Measurements from ENCODE around the gene VWA3A.
"Not testable (repeated sequence)": the region's sequence is repeated elsewhere in the genome, so short reads cannot be mapped to it uniquely, and the experiment has no call there.

VWA3A gene

DNA sequence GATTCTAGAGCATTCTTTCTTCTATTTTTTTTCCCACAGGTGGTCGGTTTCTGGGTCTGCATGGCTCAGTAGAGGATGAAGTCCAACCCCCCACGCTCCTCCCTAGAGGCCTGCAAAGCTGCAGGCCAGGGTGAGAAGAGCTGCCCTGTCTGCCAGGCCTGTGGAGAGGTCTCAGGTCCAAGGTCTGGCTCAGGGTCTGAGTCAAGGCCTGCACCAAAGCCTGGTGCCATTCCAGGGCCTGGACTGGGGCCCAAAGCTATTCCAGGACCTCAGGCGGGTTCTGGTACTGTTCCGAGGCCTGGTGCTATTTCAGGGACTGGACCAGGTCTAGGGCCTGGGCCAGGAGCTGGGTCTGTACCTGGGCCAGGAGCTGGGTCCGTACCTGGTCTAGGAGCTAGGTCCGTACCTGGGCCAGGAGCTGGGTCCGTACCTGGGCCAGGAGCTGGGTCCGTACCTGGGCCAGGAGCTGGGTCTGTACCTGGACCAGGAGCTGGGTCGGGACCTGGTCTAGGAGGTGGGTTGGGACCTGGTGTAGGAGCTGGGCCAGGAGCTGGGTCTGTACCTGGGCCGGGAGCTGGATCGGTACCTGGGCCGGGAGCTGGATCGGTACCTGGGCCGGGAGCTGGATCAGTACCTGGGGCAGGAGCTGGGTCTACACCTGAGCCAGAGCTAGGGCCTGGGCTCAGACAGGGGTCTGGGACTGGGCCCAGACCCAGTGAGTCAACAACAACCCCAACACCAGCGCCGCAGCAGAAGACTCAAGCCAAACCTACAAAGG lies 73.4 kb downstream of the VWA3A start:
- no peak for DNase-seq
- in situ Hi-C loops (cut with HindIII; ENCODE audit: low pct_ligation_motif_present, low pct_unique_long_range_greater_than_20kb, low sequenced_read_pairs): no loop called here

DNA sequence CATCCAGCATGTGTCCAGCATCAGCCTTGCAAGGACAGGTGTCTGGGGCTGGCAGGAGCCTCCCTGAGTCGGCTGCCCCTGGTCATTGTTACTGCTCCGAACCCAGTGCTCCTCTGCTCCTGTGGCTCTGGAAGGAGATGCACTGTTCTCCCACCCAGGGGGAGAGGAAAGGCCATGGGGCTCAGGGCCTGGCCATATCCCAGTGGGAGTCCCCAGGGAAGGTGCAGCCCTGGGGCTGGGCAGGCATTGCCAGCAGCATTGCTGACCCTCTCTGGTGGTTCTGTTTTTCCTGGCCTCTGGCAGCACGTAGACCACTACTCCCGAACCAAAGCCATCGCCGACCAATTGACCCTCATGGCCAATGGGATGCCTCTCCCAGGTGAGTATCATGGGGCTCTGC lies 79.6 kb downstream of the VWA3A start:
- DNase-seq: no peak
- in situ Hi-C loops (cut with HindIII; ENCODE audit: low pct_ligation_motif_present, low pct_unique_long_range_greater_than_20kb, low sequenced_read_pairs): no loop called here

DNA sequence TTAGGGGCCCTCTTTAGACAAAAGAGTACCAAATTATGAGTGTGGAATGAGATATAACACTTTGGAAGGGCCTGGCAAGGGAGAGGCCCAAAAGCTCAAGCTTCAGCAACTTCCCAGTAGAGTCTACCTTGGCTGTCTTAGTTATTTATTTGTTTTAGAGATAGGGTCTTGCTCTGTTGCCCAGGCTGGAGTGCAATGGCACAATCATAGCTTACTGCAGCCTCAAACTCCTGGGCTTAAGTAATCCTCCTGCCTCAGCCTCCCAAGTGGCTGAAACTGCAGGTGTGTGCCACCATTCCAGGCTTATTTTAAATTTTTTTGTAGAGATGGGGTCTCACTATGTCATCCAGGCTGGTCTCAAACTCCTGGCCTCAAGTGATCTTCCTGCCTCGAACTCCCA lies 80.3 kb downstream of the VWA3A start:
- in situ Hi-C loops (cut with HindIII; ENCODE audit: low pct_ligation_motif_present, low pct_unique_long_range_greater_than_20kb, low sequenced_read_pairs); DNase-seq: not testable (repeated sequence)

DNA sequence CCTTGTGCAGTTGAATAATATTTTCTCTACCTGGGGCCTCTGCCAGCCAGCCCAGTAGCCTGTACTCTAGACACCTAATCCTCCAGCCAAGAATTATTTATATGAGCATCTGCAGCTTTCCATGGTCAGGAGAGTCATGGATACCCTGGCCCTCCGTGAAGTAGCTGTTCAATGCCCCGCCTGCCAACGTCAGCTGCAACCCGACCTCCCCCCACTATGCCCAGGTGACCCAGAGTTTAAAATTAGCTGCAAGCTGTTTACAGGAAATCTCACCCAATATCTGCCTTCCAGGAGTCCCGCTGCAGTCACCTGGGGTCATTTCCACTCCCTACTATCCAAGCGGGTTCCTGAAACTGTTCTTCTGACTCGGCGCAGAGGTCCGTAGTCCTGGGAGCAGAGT lies 82.3 kb downstream of the VWA3A start:
- in situ Hi-C loops (cut with HindIII; ENCODE audit: low pct_ligation_motif_present, low pct_unique_long_range_greater_than_20kb, low sequenced_read_pairs): loop anchor here (25.0 kb wide), 2 partner anchors 87 to 162 kb away; partner anchors contain the start of genes MOSMO, PDZD9 and VWA3A
- DNase-seq: no peak

DNA sequence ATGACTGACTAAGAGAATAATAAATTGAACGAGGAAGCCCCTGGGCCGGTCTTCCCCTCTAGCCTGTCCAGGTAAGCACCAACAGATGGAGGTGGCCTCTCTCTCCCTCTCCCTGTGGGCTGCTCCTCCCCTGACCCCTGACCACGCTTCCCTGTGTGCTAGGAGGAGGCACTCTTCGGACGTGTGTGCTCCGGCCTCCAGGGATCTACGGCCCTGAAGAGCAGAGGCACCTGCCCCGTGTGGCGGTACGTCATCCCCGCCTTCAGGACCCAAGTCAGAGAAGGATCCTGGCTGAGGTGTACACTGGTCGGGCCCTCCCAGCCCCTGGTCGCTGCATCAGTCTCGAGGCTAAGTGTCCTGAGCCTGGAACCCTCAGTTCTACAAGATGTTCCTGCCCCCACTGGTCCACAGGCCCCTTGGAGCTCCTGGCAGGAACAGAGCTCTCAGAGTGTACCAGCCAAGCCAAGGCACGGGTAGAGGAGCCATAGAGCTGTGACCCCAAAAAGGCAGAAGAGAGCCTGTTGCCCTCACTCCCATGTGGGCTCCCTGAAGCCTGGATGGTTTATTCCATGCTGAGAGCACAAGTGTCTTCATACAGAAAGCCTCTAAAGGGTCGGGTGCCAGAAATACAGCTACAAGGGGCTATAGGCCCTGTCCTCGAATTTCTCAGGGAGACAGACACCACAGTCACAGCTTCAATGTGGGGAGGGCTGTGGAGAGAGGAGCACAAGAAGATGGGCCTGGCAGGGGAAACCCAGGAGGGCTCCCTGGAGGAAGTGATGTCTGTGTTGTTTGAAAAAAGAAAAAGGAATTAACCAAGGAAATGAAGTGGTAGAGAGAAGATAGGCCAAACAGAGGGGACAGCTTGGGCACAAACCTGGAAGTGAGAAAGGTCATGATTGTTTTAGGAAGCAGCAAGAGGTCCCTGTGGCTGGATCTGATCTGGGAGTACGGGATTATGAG lies 85.9 kb downstream of the VWA3A start:
- in situ Hi-C loops (cut with HindIII; ENCODE audit: low pct_ligation_motif_present, low pct_unique_long_range_greater_than_20kb, low sequenced_read_pairs): loop anchor here (25.0 kb wide), 2 partner anchors 91 to 166 kb away; partner anchors contain the start of genes MOSMO, PDZD9 and VWA3A
- DNase-seq: no peak

DNA sequence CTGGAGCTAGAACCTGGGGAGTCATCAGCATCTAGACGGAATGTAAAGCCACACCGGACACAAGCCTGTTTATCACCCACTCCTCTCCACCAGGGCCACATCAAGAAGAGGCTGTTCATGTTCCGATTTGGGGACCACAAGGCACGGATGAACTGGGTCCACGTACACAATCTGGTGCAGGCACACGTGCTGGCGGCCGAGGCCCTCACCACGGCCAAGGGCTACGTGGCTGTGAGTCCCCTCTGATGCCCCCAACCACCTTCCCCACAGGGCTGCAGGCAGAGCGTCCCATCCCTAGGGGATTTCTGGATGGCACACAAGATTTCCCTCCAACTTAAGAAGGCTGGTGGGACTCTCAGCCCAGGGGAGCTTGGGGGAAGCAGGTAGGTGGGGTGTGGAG lies 89.1 kb downstream of the VWA3A start:
- in situ Hi-C loops (cut with HindIII; ENCODE audit: low pct_ligation_motif_present, low pct_unique_long_range_greater_than_20kb, low sequenced_read_pairs): loop anchor here (25.0 kb wide), 2 partner anchors 94 to 169 kb away; partner anchors contain the start of genes MOSMO, PDZD9 and VWA3A
- no peak for DNase-seq

DNA sequence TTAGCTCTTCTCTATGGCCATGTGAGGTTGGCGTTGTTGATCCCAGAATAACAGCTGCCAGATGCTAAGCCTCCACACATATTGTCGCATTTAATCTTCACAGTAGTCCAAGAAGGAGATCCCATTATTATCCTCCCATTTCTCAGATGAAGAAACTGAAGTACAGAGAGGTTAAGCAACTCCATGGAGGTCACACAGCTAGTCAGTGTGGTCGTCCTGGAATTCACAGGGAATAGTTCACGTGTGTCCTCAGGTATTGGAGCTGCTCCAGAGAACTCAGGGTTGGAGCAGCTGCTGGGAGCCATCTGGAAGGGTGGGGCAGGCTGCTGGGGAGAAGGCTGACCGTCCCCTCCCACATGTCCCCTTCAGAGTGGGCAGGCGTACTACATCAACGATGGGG lies 89.5 kb downstream of the VWA3A start:
- in situ Hi-C loops (cut with HindIII; ENCODE audit: low pct_ligation_motif_present, low pct_unique_long_range_greater_than_20kb, low sequenced_read_pairs): loop anchor here (25.0 kb wide), 2 partner anchors 95 to 170 kb away; partner anchors contain the start of genes MOSMO, PDZD9 and VWA3A
- DNase-seq: no peak

DNA sequence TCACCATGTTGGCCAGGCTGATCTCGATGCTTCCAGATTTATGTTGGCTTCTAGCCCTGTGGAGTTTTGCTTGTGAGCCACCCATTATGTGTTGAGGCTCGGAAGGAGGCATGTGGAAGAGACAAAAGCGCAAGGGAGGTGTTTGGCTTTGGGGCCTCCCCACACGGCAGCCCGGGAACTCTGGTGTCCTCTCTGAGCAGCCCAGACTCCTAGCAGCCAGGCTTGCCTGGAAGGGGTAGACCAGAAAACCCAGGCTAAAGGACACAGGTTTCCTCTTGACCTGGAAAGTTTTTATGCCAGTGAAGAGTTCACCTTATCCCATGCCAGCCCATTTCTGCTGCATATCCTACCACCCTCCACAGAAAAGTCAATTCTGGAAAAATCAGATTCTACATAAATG lies 91.0 kb downstream of the VWA3A start:
- in situ Hi-C loops (cut with HindIII; ENCODE audit: low pct_ligation_motif_present, low pct_unique_long_range_greater_than_20kb, low sequenced_read_pairs): loop anchor here (25.0 kb wide), 2 partner anchors 96 to 171 kb away; partner anchors contain the start of genes MOSMO, PDZD9 and VWA3A
- no peak for DNase-seq

DNA sequence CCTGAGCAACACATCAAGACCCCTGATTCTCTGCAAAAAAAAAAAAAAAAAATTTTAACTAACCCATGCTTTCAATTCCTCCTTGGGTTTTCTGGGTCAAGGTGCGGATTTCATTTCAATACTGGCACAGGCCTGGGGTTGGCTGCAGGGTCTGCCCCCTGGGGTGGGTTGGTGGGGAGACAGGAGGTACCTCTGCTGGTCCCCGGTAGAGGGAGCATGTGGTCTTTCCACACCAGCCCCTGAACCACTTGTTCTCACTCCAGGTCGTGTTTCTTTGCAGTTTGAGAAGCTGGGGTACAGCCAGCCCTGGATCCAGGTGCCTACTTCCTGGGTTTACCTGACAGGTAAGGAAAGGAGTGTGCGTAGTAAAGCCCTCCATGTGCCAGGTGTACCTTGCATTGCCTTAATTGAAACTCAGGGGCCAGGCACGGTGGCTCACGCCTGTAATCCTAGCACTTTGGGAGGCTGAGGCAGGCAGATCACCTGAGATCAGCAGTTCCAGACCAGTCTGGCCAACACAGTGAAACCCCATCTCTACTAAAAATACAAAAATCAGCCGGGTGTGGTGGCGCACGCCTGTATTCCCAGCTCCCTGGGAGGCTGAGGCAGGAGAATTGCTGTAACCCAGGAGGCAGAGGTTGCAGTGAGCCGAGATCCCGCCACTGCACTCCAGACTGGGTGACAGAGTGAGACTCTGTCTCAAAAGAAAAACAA lies 91.7 kb downstream of the VWA3A start:
- DNase-seq: no peak
- in situ Hi-C loops (cut with HindIII; ENCODE audit: low pct_ligation_motif_present, low pct_unique_long_range_greater_than_20kb, low sequenced_read_pairs): loop anchor here (25.0 kb wide), 2 partner anchors 97 to 172 kb away; partner anchors contain the start of genes MOSMO, PDZD9 and VWA3A

DNA sequence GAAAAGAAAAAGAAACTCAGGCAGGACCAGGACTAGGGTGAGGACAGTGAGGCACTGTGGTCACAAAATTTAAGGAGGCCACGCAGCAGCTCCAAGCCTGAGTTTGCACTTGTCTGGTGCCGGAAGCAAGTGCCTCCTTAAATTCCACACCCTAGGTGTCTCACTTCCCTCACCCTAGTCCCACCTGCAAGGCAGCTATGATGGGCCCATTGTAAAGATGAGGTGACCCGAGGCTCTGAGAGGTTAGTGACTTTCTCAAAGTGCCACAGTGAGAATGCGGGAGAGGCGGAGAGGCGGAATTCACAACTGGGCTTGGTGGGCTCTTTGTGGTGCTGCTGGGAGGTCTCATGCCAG lies 92.3 kb downstream of the VWA3A start:
- in situ Hi-C loops (cut with HindIII; ENCODE audit: low pct_ligation_motif_present, low pct_unique_long_range_greater_than_20kb, low sequenced_read_pairs): loop anchor here (25.0 kb wide), 2 partner anchors 97 to 172 kb away; partner anchors contain the start of genes MOSMO, PDZD9 and VWA3A
- no peak for DNase-seq

DNA sequence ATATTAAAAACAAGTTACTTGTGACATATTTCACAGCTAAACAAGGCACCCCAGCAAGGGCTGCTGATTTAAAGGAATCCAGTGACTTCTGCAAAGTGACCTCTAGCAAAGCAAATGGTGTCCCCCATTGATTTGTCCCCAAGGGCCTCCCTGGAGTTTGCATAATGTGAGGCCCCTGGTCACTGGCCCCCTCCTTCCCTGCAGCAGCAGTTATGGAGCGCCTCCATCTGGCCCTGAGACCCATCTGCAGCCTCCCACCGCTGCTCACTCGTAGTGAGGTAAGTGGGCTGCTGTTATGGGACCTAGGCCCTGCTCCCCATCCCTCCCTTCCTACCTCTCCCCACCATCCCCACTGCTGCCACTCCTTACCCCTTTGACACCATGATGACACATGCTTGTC lies 94.2 kb downstream of the VWA3A start:
- in situ Hi-C loops (cut with HindIII; ENCODE audit: low pct_ligation_motif_present, low pct_unique_long_range_greater_than_20kb, low sequenced_read_pairs): loop anchor here (25.0 kb wide), 2 partner anchors 99 to 174 kb away; partner anchors contain the start of genes MOSMO, PDZD9 and VWA3A

DNA sequence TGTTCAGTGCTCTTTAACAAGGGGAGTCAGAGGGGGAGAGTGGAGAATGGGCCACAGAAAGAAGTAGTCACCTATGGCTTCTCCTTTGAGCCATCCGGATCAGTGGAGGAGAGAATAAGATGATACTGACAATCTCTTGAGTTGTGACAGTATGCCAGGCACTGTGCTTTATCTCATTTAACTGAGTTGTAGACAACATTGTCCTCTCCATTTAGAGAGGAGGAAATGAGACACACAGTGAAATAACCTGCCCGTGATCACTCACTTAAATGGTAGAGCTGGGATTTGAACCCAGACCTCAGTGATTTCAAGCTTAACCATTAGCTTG lies 95.9 kb downstream of the VWA3A start:
- no peak for DNase-seq
- in situ Hi-C loops (cut with HindIII; ENCODE audit: low pct_ligation_motif_present, low pct_unique_long_range_greater_than_20kb, low sequenced_read_pairs): loop anchor here (25.0 kb wide), 2 partner anchors 101 to 176 kb away; partner anchors contain the start of genes MOSMO, PDZD9 and VWA3A

More for the DNA sequence above, 94.2 kb downstream of the VWA3A start:
- DNase-seq: no peak

DNA sequence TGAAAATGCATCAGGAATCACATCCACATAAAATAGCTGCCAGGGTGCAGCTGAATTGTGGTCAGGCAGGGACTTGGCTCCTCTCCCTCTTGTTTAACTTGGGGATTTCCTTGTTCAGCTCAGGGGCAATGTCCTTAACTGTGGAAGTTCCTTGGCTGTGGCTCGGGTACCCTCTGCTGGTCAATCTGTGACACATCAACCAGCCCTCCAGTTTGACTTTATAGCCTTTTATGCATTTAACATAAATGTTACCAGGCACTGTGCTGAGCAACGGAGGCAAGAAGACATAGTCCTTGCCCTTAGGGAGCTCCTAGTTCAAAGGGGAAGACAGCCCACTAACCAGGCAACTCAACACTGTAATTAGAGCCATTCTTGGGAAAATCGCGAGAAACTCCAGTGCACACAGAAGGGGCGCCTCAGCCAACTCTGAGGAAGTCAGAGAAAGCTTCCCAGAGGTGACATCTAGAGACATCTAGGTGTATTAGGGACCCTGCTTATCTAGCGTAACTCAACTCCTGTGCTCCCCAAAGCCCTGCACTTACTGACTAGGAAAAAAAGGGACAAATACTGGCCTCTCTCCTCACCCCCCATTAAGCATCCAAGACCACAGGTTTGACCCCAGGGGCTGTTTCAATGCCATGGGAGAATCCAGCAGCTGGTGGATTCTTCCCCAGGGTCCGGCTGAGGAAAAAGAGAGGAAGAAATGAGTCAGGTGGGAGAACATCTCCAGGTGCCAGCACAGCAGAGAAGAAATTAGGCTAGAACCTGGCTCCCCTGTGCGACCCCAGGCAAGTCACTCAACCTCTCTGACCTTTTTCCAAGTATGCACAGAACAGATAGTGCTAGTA lies 96.5 kb downstream of the VWA3A start:
- DNase-seq: peak; percentile 96
- in situ Hi-C loops (cut with HindIII; ENCODE audit: low pct_ligation_motif_present, low pct_unique_long_range_greater_than_20kb, low sequenced_read_pairs): loop anchor here (25.0 kb wide), 2 partner anchors 102 to 177 kb away; partner anchors contain the start of genes MOSMO, PDZD9 and VWA3A

DNA sequence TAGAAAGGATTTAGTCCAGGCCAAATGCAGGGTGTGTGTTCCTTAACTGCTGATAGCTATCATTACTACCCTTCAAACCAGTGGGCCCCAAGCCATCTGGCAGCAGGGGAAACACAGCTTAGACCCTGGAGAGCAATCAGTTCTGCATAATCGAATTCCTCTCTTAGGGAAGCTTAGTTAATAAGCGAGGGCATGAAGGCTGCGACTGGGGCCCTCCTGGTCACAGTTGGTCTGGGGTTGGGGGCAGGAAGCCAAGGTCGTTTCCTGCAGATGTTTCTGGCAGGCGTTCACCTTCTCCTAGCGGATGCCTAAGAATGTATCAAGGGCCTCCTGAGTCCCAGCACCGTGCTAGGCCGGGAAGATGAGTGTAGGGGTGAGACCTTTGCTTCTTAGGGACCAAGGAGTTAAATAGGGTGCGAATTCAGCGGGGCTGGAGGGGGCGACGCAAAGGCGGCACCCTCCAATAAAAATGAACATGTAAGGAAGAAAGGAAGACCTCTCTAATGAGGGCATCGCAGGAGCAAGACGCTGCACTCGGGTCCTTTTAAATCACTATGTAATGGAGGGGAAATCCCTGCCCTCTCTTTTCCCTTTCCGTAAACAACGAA lies 97.2 kb downstream of the VWA3A start:
- in situ Hi-C loops (cut with HindIII; ENCODE audit: low pct_ligation_motif_present, low pct_unique_long_range_greater_than_20kb, low sequenced_read_pairs): loop anchor here (25.0 kb wide), 2 partner anchors 102 to 177 kb away; partner anchors contain the start of genes MOSMO, PDZD9 and VWA3A
- DNase-seq: peak; percentile 22

DNA sequence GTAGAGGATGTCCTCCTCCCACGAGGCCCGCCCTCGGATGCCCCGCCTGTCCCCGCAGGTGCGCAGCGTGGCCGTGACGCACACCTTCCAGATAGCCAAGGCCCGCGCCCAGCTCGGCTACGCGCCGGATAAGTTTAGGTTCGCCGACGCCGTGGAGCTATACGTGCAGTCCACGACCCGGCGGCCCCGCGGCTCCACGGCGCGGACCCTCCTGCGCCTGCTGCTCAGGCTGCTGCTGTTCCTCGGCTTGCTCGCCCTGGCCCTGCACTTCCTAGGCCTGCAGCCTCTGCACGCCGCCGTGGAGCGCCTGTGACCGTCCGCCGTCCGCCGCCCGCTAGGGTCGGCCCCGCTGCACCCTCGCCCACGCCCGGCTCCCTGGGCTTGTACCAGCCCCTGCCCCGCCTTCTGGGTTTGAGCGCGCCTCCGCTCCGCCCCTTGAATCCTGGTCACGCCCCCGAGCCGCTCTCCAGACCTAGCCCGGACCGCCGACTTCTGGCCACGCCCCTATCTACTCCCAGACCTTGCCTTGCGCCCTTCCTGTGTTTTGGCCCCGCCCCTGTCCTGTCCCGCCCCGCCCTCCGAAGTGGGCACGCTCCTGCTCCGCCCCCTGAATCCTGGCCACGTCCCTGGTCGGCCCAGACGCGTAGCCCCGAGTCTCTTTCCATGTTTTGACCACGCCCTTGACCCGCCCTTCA lies 97.9 kb downstream of the VWA3A start:
- peak; percentile 99 for DNase-seq
- in situ Hi-C loops (cut with HindIII; ENCODE audit: low pct_ligation_motif_present, low pct_unique_long_range_greater_than_20kb, low sequenced_read_pairs): loop anchor here (25.0 kb wide), 2 partner anchors 103 to 178 kb away; partner anchors contain the start of genes MOSMO, PDZD9 and VWA3A
